Stimulated activated naive CD4-positive, alpha-beta T cell treated with Interleukin-2 at 50 U/mL for 16 hours (primary cell): ENCODE results near the gene KNSTRN.

Experiments used
- DNase-seq: peaks from one replicate; lab custom pipeline; 2025; lab: John Stamatoyannopoulos, UW

KNSTRN gene

DNA sequence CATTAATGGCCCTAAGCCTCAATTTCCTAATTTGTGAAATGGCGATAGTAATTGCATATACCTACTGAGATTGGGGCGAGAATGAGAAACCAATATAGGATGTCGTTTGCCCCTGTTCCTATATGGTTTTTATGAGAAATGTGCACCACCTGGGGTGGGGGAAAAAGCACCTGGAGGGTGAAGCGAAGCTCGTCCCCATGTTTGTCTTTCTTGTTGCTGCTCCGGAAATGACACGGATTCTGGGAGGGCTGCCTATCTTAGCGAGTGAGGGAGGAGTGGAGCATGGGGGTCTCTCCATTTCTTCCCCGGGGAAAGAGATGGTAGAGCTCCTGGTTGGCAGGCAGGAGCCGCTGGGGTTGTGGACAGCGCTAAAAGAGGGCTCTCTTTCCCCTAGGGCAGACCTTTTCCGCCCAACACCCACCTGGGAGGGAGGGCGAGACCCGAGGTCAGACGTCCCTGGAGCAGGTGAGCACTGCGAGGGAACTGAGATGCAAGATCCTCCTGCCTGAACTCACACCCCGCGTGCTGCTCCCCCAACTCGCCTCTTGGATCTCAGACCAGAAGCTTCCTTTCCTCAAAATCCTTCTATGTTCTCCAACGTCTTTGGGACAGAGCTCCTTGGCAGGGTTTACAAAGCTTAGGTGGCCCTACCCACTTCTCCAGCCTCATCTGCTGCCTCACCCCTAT lies 52.6 kb downstream of the KNSTRN start:
- DNase-seq, result no peak

DNA sequence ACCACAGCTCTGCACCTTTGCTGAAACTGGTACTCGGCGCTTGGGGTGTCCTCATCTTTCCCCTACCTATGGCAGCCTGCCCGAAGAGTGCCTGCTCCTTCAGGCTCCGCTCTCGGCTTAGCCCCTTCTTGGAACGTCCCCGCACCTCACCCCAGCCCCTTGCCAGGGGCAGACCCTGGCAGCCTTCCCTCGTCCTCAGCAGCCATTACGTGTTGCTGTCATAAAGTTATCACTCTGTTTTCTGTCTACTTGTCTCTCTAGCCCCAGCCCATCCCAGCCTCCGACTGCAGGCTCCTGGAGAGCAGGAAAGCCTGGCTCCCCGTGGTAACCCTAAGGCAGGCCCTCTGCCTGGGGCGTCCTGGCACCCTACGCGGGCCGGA lies 53.2 kb downstream of the KNSTRN start:
- DNase-seq, result no peak

DNA sequence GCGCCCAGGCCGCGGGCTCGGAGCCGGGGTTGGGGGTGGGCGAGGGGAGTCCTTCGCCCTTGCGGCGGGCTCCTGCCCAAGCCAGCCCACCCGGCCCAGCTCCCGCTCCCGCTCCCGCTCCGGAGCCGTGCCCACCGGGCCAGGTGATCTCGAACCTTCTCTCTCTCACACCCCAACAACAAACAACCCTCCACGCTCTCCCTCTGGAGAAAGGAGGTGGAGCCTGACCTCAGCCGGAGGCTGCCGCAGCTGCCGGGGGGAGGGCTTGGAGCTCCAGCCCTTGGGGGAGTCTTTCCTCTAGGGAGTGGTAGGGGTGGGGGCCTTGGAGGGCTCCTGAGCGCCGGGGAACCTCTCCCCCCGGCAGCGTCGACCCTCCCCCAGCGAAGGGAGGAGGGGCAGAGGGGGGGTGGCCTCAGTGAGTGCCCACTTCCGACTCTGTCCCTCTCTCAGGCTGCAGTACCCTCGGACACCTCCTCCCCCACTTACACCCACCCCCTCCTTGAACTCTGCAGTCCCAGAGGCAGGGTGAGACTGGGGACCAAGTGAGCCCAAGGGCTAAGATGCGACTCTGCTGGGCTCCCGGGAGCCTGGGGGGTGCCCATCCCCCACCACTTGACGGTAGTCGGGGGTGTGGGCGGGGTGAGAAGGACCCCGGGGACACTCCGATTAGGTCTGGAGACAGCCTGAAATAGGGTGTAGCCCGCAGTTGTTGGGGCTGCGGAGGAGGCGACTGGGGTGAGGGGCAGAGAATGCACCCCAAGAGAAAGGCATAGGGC lies 53.8 kb downstream of the KNSTRN start:
- DNase-seq, result no peak

DNA sequence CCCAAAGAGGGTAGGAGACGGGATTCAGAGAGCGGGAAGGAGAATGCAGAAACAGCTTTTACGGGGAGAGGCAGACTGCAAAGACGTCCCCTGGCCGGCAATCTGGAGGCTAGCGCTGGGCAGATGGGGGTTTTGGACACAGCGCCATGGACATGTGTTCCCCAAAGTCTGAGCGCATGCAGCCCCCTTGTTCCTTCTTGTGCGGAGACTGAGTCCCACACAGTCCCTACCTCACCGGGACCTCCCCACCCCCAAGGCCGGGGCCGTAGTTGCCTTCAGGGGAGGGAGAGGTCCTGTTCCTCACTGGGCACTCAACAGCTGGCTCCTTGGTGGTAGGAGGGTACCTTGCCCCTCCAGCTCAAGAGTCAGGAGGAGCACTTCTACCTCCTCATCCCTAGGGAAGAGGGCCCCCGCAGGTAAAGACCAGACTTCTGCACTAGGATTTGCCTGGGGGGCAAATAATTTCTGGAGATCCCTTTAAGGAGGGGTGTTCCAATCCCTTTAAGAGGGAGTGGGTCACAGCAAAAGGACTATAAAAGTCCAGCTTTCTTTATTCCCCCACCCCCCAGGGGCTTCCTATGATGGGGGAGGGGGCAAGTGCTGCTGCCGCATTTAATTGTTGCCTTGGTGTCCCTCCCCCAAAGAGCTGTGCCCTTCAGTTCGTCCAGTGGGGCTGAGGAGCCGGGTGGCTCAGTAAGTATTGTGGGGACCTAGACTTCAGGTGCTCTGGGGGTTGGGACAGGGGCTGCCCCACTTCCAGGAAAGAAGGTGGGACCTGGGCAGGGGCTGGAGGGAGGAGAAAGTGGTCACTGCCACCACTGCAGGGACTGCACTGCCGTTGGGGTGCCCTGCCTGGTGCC lies 54.6 kb downstream of the KNSTRN start:
- no peak for DNase-seq

DNA sequence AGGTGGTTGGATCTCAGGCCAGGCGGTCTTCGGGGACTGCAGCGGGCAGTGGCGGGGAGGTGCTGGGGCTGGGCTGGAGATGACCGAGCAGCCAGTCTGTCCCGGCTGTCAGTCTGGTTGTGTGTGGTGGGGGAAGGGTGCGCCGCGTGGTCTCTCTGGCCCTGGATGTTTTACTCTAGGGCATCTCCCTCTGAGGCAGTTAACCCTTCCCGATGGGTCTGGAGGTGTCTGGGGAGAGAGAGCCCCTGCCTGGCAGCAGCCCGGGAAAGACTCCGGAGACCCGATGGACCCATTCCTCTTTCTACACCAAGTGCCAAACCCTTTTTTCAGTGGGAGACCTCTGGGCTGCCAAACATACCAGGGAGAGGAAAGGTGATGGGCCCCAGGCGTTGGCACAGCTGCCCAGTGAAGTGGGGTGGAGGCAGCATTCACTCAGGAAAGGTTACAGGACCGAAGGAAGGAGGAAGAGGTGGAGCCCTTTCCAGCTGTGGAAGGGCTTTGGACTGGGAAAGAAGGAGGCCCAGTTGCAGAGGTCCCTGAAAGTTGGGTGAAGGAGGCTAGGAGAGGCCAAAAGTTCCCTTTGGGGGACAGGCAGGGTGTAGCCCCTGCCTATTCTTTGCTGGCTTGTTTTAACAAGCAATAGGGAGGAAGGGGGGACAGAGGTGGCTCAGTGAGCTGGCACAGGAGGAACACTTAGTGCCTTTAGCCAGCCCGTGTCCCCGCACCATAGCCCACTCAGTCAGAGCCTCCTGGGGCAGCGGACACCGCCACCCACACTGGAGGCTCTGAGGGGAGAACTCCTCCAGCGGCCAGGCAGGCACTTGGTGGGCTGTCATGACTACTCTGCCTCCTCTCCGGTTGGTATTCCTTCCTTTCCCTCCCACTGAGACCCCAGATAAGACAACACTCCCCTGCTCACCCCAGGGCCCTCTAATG lies 55.5 kb downstream of the KNSTRN start:
- no peak for DNase-seq

DNA sequence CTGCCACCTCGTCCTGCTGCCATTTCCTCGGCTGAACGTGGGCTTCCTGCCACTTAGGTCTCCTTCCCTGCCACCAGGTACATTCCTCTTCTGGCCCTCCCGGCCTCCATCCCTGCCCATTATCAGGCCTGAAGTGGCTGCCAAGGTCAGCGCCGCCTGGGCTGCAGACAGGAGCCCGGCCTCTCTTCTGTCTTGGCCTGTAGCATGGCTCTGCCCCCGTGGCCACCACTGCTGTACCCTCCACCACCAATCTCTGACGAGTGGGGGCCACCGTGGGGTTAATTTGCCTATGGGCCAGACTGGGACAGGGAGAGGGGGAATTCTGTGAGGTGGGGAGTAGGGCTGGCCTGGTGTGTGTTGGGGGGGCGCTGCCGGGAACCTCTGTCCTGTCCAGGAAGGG lies 56.2 kb downstream of the KNSTRN start:
- no peak for DNase-seq

DNA sequence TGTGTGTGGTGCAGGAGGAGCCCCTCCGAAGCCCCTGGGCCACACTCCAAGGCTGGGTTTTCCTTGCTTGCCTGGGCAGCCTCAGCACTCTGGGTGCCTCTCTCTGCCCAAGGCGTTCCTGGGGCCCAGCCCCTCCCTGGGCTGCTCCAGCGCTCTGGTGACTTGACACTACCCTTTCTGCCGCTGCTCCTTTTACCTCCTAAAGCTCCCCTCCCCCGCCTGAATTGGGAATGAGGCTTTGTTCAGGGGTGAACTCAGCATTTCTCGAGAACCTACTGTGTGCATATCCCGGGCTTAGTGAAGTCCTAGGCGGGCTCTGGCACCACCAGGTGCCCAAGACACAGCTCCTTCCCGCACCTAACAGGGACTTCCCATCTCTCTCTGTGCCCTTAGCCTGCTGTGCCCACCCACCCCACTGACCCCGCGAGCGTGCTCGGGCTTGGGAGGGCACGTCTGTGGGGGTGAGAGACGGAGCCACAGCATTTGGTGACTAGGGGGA lies 57.0 kb downstream of the KNSTRN start:
- no peak for DNase-seq

DNA sequence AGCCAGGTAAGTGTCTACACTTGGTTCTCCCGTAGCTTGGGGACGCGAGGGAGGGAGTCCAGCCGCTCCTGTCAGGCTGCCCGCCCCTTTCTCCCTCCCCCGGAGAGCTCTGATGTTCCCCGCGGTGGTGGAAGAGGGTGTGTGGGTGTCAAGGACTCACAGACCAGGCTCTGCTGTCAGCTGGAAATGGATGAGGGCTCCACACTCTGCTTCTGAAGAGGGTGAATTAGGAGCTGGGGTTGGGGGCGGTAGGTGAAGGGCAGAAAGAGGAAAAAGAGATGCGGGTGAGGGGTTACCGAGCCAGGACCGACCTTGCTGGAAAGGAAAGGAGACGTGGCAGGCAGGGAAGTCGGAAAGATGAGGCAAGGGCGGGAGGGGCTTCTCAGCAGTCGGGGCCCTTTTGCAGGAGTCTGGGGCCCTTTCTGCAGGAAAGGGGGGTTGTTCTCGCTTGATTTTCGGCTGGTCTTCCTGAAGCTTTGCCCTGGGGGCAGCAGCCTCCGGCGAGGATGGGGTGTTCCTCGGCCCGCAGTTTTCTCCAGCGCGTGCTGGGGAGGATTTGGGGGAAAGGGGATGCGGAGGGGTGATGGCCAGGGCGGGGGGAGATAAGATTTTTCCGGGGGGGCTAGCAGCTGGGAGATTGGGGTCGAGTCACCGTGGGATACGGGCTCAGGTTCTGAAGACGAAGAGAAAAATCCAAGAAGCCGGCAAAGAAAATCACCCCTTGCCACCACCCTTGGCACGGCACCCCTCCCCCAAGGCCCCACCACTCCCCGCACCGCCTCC lies 57.6 kb downstream of the KNSTRN start:
- DNase-seq, result peak; percentile 21

DNA sequence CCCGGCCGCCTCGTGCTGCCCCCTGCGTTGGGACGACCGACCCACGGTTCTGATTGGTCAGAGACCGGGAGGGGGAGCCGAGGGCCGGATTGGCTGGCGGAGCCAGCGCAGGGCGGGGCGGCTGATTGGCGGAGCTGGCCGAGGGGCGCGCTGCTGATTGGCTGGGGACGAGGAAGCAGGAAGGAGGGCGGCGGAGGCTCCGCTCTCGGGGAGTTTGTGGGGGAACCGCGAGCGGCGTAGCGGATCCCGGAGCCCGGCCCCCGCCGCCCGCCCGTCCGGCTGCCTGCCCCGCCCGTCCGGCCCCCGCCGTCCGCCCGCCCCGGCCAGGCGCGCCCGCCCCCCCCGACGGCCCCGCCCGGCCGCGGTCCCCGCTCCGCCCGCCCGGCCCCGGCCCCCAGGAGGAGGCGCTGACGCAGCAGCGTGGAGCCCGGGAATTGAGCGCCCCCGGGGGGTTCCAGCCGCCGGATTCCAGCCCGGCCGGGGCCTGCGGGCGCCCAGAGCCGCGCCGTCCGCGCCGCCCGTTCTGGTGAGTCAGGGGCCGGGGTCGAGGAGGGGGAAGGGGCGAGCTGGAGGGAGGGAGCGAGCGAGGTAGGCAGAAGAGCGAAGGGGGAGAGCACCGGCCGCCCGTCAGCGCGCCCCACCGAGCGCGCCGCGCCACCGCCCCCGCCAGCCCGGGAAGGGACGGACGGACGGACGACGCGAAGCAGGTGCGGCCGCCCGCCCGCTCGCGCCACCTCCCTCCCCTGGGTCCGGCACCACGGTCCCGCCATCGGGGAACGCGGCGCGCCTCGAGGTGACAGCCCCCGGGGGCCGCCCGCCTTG lies 58.4 kb downstream of the KNSTRN start, which contains the start of gene BAHD1:
BAHD1 (plus strand) TSS at position 211 of the 822 bp plus-strand sequence. CDS start 17,512 bp downstream, outside the sequence.
- peak; percentile 94 for DNase-seq

DNA sequence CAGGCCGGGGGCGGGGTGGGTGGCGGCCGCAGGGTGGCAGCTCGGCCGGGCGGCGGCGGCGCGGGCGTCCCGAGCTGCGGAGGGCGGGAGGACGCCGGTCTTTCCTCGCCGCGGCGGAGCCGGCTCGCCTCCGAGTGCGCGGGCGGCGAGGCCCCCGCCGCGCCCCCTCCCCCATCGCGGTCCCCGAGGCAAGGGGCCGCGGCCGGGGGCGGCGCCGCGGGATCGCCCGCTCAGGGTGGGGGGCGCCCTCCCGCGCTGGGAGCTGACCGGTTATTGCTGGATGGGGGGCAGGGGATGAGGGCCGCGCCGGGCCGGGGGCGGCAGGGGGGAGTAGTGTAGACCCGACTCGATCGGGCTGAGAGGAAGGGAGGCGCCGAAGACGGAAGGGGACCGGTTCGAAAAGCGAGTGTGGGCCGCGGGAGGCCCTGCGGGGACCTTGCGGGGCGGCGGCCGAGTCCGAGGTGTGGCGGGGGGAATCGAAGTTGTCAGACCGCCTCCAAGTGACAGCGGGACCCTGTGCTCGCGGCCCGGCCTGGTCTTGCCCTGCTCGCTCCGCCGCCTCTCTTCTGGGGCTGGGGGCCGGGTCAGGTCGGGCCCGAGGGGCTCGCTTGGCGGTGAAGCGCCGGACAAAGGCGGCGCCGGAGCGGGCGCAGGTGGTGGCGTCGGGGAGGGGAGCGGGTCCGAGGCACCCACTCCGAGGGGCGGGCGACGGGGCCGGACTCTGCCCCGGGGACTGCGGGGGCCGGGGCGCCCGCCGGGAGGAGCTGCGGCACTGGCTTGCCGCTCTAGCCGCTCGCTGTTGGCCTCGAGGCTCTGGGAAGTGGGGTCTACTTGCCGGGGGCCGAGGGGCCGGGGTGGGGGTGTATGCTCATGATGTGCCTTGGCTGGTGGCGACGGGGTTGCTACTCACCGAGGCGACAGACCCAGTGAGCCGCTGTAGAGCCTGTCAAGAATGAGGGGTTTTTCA lies 59.3 kb downstream of the KNSTRN start:
- no peak for DNase-seq

DNA sequence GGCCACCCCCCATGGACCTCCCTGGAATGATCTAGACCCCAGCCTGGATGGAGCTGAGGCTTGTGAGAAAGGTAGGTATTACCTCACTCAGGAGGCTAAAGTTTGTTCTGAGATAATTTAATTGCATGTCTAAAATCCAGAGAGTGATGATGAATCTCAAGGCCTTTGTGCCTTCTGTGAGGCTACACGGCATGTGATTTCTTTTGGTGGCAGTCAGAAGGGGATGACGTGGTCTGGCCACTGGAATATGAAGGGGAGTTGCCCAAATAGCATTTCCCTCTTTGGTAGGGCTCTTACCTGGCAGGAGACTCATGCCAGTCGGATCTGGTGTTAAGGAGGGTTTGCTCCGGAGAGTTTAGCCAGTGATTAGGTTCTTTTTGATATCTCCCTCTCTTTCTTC lies 60.7 kb downstream of the KNSTRN start:
- no peak for DNase-seq

DNA sequence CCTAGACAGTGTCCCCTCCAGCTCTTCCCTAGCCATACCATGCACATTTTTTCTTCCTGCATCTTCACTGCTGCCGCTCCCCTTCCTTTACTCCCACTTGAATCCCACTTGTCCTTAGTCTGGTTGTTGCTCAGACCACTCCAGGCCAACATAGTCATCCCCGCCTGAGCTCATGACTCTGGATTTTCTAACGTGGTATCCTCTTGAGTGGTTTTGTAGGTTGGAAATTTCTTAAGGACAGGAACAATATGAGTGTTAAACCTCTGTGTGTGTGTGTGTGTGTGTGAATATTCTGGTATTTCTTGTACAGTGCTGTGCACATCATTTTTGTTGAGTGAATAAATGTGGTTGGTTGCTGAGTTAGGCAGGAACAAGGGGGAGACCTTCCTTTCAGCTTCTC lies 61.3 kb downstream of the KNSTRN start:
- no peak for DNase-seq
